ENCODE results near the gene BFAR.
"Not testable (repeated sequence)": the region's sequence is repeated elsewhere in the genome, so short reads cannot be mapped to it uniquely, and the experiment has no call there.

The BFAR gene

GRCh38 chr16:14636179-14636950, 3.6 kb downstream of the BFAR start:
- not testable (repeated sequence) for DNase-seq

- not testable (repeated sequence) for DNase-seq
These were observed 4.1 kb downstream of the BFAR start for GRCh38 chr16:14636951-14637240.

GRCh38 chr16:14640538-14640937, 7.8 kb downstream of the BFAR start:
- DNase-seq: no peak

GRCh38 chr16:14641206-14641605, 8.5 kb downstream of the BFAR start:
- no peak for DNase-seq

GRCh38 chr16:14641926-14642325, 9.2 kb downstream of the BFAR start:
- no peak for DNase-seq

GRCh38 chr16:14649816-14650215, 17.1 kb downstream of the BFAR start:
- DNase-seq: no peak

- no peak for DNase-seq
These were observed 17.9 kb downstream of the BFAR start for GRCh38 chr16:14650629-14651028.

GRCh38 chr16:14652726-14653125, 20.0 kb downstream of the BFAR start:
- DNase-seq: no peak

GRCh38 chr16:14658063-14658462, 25.3 kb downstream of the BFAR start:
- no peak for DNase-seq

GRCh38 chr16:14667347-14668266, 34.9 kb downstream of the BFAR start:
- DNase-seq: no peak

GRCh38 chr16:14668556-14669223, 35.9 kb downstream of the BFAR start:
- DNase-seq: no peak

GRCh38 chr16:14669776-14670175, 37.0 kb downstream of the BFAR start:
- DNase-seq: no peak

- no peak for DNase-seq
These were observed 39.7 kb downstream of the BFAR start for GRCh38 chr16:14672403-14672971.

- no peak for DNase-seq
These were observed 43.9 kb downstream of the BFAR start for GRCh38 chr16:14676633-14677032.

- no peak for DNase-seq
These were observed 44.9 kb downstream of the BFAR start for GRCh38 chr16:14677627-14678026.

GRCh38 chr16:14678748-14679497, 46.2 kb downstream of the BFAR start:
- no peak for DNase-seq

- not testable (repeated sequence) for DNase-seq
These were observed 47.6 kb downstream of the BFAR start for GRCh38 chr16:14680396-14680795.

GRCh38 chr16:14681115-14681514, 48.4 kb downstream of the BFAR start:
- DNase-seq: no peak

- no peak for DNase-seq
These were observed 49.4 kb downstream of the BFAR start for GRCh38 chr16:14682121-14682520.

- DNase-seq: not testable (repeated sequence)
These were observed 53.4 kb downstream of the BFAR start for GRCh38 chr16:14685870-14686793.

- DNase-seq: not testable (repeated sequence)
These were observed 61.4 kb downstream of the BFAR start, which contains the start of gene PLA2G10 for GRCh38 chr16:14694129-14694528. TSS of gene PLA2G10 (minus strand) at chr16:14694308. CDS start at chr16:14694229, 79 bp downstream.

All from activated gamma-delta T cell (primary cell).